Neural progenitor cell (in vitro differentiated cells): ENCODE measurements around the gene MYOM3.
"Not testable (repeated sequence)": the region's sequence is repeated elsewhere in the genome, so short reads cannot be mapped to it uniquely, and the experiment has no call there.

Source experiments
- CTCF ChIP-seq: fragments of 200-600 bp; sonication (generic); IDR thresholded peaks from 2 replicates; pipeline ENCODE4 v1.5.1; 2017; ENCODE audit warnings: antibody characterized with exemption, mild to moderate bottlenecking
- EZH2 ChIP-seq: fragments of 200-600 bp; sonication (generic); IDR thresholded peaks from 2 replicates; pipeline ENCODE4 v1.6.1; 2017; ENCODE audit warnings: antibody characterized with exemption, mild to moderate bottlenecking, moderate library complexity
- EZH2phosphoT487 ChIP-seq: fragments of 200-600 bp; sonication (generic); IDR thresholded peaks from 2 replicates; pipeline ENCODE4 v1.6.1; 2017; ENCODE audit warnings: antibody characterized with exemption

- TF ChIP-seq CTCF, EZH2phosphoT487, EZH2: not testable (repeated sequence)
Observed at GRCh38 chr1:24012878-24013277, 99.1 kb downstream of the MYOM3 start.
